LNCAP (cell line): ENCODE measurements around the gene SEMA6A.

ENCODE experiments used
- TF ChIP-seq, protein P1 (sequence below): fragments of 450-650 bp; IDR thresholded peaks from 2 replicates; pipeline ENCODE4 v1.5.1; 2017; ENCODE audit warnings: mild to moderate bottlenecking

The SEMA6A gene

DNA sequence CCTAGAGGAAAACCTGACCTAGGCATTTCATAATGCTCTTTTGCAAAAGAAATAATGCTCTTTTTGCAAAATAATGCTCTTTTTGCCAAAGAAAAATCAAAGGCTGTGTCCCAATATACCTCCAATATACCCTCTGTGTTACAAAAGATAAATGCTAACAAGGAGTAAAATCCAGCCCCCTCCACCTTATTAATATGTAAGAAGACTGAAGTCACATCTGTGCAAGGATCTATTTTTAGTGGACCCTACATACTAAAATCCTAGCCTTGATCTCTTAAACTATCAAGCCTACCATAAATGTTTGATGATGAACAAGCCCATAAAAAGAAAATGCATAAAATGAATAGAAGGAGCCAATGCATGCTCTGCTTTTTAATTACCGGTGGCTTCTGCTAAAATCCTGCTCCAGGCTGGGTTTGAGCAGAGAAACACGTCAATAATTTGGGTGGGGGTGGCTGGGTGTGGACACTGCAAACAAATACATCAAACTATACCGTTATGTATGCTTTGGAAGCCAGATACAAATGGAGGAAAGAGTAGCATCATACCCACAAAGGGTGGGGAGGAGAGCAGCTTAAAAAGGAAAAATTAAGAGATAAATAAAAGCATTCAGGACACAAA, 131.6 kb downstream of the SEMA6A start:
- TF ChIP-seq, protein P1, sequence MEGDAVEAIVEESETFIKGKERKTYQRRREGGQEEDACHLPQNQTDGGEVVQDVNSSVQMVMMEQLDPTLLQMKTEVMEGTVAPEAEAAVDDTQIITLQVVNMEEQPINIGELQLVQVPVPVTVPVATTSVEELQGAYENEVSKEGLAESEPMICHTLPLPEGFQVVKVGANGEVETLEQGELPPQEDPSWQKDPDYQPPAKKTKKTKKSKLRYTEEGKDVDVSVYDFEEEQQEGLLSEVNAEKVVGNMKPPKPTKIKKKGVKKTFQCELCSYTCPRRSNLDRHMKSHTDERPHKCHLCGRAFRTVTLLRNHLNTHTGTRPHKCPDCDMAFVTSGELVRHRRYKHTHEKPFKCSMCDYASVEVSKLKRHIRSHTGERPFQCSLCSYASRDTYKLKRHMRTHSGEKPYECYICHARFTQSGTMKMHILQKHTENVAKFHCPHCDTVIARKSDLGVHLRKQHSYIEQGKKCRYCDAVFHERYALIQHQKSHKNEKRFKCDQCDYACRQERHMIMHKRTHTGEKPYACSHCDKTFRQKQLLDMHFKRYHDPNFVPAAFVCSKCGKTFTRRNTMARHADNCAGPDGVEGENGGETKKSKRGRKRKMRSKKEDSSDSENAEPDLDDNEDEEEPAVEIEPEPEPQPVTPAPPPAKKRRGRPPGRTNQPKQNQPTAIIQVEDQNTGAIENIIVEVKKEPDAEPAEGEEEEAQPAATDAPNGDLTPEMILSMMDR: no peak

DNA sequence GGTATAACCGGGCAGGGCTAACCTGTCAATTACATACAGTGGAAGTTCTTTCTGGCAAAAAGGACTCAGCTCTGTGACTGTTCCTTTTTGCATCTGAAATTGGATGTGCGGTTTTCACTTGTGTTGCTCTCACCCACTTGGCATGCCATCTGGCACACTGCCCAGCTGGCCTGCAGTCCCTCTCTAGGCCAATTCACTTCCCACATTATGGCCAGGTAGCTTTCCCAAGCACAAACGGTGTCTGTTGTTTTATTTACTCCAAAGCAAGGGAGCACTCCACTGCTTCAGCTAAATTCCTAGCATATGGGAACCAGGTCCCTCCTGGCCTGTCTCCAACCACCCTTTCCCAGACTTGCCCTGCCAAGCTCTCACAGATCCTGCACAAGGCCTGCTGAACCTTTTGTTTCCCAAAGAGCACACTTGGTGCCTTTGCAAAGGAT, 132.5 kb downstream of the SEMA6A start:
- TF ChIP-seq, protein P1: no peak

DNA sequence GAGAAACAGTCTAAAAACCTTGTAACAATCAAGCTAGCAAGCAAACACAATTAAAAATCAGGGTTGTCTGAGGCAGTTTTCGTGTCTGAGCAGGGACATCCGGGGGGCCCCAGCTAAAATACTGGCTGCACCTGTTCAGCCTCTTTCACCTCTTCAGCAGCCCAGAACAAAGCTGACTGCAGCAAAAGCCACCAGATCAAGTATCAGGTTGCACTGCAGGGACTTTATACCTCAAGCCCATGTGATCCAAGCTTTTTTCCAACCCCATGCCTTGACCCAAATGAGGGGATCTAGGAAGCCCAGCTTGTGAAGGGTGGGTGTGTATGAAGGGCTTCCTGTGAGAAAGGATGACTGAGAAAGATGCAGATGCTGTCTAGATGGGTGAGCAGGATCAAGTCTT, 133.4 kb downstream of the SEMA6A start:
- TF ChIP-seq, protein P1: no peak

DNA sequence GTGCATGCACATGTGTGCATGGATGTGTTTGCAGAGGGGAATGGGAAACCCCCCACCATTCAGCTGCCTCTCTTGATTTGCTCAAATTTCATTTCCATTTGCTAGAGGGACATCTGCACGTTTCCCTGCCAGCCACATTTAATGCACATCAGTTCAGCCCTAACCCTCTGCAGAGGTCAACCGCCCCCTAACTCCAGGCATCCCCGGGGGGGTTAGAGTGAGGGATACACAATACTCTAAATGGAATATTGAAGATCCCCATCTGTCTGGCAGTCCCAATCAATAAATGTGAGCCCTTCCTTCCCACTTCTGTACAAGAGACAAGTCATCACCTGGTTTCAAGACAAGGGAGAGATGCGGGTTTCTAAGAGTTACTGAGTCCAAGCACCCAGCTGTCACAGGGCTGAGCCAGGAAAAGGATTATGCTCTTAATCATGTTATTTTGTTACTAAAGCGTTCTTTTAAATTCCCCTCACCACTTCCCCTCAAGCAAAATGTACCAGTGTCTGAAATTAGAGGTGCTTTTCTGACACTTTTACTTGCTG, 134.1 kb downstream of the SEMA6A start:
- TF ChIP-seq, protein P1: no peak

DNA sequence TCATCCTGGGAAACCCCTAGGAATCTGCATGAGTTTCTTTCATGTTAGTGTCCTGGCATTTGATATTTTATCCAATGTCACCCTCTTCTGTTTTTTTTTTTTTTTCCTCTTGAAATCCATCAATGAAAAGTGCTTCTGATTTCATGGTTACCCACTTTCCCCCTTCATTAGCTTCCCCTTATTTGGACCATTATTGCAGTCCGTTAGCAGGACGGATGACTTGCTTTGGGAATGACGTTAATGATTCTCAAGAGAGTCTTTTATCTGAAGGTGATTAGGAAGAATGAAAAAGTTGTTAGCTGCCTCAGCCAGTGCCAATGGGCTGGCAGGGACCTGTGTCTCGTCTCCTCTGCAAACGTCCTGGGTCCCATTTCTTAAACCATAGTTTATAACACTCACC, 134.7 kb downstream of the SEMA6A start:
- TF ChIP-seq, protein P1: no peak

DNA sequence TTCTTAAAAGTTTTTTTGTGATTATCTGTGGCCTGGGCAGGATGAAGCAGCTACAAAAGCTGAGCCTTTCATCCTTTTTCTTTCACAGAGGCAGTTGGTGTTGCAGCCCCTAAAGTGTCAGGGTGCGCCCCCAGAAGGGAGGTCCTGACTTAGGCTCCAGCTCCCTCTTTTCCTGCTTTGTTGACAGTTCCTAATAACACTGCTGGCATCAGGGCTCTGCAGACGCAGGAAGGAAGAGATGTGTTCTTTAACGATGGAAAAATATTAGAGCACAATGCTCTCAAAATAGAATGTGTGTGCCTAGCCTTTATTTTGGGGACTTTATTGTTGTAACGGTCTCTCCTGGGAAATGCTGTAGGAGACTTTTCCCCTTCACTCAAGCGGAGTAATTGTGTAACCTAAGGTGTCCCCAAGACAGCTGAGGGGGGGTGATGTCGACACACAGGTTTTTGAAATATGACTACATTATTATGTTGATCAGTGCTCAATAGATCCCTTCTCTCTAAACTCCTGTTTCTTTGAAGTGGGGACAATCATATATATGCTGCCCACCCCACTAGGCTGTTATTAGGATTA, 135.6 kb downstream of the SEMA6A start:
- TF ChIP-seq, protein P1: no peak

DNA sequence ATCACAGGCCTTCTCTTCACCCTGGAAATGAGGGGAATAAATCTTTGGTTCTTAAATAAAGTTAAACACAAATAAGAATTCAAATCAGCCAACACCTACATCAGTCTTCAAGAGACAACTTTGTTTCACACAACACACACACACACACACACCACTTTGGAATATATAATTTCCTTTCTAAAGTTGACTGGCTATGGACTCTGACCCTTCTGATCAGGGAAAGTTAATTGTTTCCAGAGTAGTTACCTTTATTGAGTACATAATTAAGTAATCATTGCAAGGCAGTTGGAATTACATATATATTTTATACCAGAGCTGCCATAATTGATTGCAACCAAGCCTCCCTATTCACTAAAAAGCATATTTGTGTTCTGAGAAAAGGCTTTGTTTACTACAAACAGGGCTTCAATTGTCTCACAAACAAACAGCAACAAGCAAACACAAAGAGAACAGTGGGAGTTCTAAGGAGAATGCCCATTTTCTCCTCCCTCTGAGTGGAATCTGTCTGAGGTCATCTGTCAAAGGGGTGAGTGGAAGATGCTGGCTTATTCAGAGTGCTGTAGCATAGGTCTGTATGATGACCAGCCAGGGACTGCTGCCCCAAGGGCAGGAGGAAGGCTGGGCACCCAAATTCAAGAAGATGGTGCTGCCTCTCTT, 136.6 kb downstream of the SEMA6A start:
- TF ChIP-seq, protein P1: no peak
